ENCODE data around the gene TEAD1. TPM values are rescaled to one million over a fixed set of nuclear protein-coding genes. Genes with fewer than 3 reads are reported as not detected.

The TEAD1 gene
- total RNA-seq, 2 experiments from 2014 or later = 0.25 to 0.83 TPM

DNA sequence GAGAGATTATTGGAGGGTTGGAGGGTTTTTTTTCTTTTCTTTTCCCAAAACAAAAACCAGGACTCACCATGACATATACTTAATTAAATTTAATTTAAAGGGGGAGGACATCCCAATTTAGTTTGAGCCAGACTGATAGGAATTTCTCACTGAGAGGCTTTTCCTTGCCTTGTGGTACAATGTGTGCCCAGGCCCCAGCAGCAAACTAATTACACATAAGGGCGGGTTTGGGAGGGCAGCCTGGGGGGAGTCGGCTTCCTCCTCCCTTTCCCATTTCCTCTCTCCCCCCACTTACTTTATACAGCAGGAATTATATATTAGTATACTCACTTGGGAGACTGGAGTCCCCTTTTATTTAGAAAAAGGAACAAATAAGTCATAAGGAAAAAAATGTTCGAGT, 2.9 kb downstream of the TEAD1 start:
- Mint-ChIP-seq H3K27ac (no peak overlapping the region), H3K4me1 (ENCODE audit: low read depth) (peaks cover 15% of the 10 kb centered on the region), H3K4me3 (no peak overlapping the region), H3K36me3 (ENCODE audit: low read depth) (no peaks in the 10 kb centered on the region), H3K9me3 (no peaks in the 10 kb centered on the region), H3K27me3 (peaks cover 72% of the 10 kb centered on the region)
- CTCF ChIA-PET = no interaction called here
- intact Hi-C loops (cut with micrococcal nuclease) = loop anchor here (10.0 kb wide), 1 partner anchor 208 kb away; no protein-coding TSS in a partner anchor
- ATAC-seq = no peak
- POLR2A ChIA-PET = no interaction called here
- TF ChIP-seq CTCF (IDR thresholded peaks at IDR 0.05) = no peak
- DNase-seq = no peak

GRCh38 chr11:12678092-12678491, 3.9 kb downstream of the TEAD1 start:
- TF ChIP-seq CTCF (IDR thresholded peaks at IDR 0.05) = no peak
- Mint-ChIP-seq H3K27ac (no peak overlapping the region), H3K4me1 (ENCODE audit: low read depth) (peaks cover 15% of the 10 kb centered on the region), H3K4me3 (no peak overlapping the region), H3K27me3 (peaks cover 73% of the 10 kb centered on the region), H3K9me3 (no peaks in the 10 kb centered on the region), H3K36me3 (ENCODE audit: low read depth) (no peaks in the 10 kb centered on the region)
- DNase-seq (no peak), ATAC-seq (no peak)
- ChIA-PET POLR2A (no interaction called here), CTCF (no interaction called here)
- intact Hi-C loops (cut with micrococcal nuclease) = loop anchor here (10.0 kb wide), 1 partner anchor 207 kb away; no protein-coding TSS in a partner anchor

DNA sequence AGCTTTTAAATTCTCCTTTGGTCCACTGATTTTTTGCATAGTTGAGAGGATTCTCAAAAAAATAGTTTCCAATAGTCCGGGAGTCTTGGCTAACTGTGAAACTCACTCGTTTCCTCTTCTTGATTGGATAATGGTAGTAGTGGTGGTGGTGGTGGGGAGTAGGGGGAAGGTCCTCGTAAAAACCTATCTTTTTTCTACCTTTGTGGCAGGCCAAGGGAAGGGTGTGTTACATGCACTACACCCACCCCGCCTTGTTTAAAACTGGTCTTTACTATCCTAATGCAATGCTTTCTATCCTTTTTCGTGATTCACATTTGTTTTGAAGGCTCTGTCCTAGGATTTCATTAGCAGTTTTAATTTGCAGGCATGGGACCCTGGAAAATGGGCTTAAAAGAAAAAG, 4.8 kb downstream of the TEAD1 start:
- Mint-ChIP-seq H3K9me3 (no peaks in the 10 kb centered on the region), H3K4me1 (ENCODE audit: low read depth) (peaks cover 10% of the 10 kb centered on the region), H3K36me3 (ENCODE audit: low read depth) (no peaks in the 10 kb centered on the region), H3K27ac (no peak overlapping the region), H3K4me3 (no peak overlapping the region), H3K27me3 (peaks cover 73% of the 10 kb centered on the region)
- ATAC-seq = no peak
- POLR2A ChIA-PET = no interaction called here
- CTCF ChIA-PET = no interaction called here
- intact Hi-C loops (cut with micrococcal nuclease) = loop anchor here (10.0 kb wide), 1 partner anchor 206 kb away; no protein-coding TSS in a partner anchor
- no peak for DNase-seq
- no peak for TF ChIP-seq CTCF (IDR thresholded peaks at IDR 0.05)

GRCh38 chr11:12679471-12679870, 5.2 kb downstream of the TEAD1 start:
- H3K9me3 Mint-ChIP-seq = no peaks in the 10 kb centered on the region
- POLR2A ChIA-PET = no interaction called here

More at GRCh38 chr11:12679471-12679870, 5.2 kb downstream of the TEAD1 start:
- CTCF ChIA-PET = no interaction called here
- no peak overlapping the region for H3K4me3 Mint-ChIP-seq
- H3K4me1 Mint-ChIP-seq (ENCODE audit: low read depth) = peaks cover 10% of the 10 kb centered on the region
- H3K27me3 Mint-ChIP-seq = peaks cover 73% of the 10 kb centered on the region
- ATAC-seq = no peak
- no peak overlapping the region for H3K27ac Mint-ChIP-seq
- DNase-seq = no peak
- H3K36me3 Mint-ChIP-seq (ENCODE audit: low read depth) = no peaks in the 10 kb centered on the region
- no peak for TF ChIP-seq CTCF (IDR thresholded peaks at IDR 0.05)
- intact Hi-C loops (cut with micrococcal nuclease) = loop anchor here (10.0 kb wide), 1 partner anchor 205 kb away; no protein-coding TSS in a partner anchor
